ENCODE measurements around the gene CYBA.

The CYBA gene

GRCh38 chr16:88650749-88651275, at the start of gene CYBA:
Gene CYBA, minus strand, starts transcription at chr16:88651053. Its CDS starts 40 bp downstream, at chr16:88651013.
- peak; percentile 84 for DNase-seq

DNA sequence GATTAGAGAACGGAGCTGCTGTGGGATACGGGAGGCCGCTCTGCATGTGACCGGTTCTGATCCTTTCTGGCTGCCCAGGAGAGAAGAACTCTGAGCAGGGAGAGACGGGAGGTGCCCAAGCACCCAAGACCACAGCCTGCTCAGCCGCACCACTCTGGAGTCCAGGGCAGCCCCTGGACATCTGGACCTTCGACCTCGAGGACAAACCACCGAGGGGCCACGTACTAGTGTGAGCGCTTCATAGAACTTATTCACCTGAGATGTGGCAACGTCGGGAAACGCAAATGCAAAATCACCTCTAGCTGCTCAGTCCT, 49.4 kb upstream of the CYBA start:
- DNase-seq, result no peak

GRCh38 chr16:88699180-88699579, 48.3 kb upstream of the CYBA start:
- DNase-seq, result no peak

- no peak for DNase-seq
Measured at GRCh38 chr16:88698646-88699045, 47.8 kb upstream of the CYBA start.

GRCh38 chr16:88697831-88698615, 47.2 kb upstream of the CYBA start:
- no peak for DNase-seq

- DNase-seq, result no peak
Measured at GRCh38 chr16:88697116-88697830, 46.4 kb upstream of the CYBA start.

DNA sequence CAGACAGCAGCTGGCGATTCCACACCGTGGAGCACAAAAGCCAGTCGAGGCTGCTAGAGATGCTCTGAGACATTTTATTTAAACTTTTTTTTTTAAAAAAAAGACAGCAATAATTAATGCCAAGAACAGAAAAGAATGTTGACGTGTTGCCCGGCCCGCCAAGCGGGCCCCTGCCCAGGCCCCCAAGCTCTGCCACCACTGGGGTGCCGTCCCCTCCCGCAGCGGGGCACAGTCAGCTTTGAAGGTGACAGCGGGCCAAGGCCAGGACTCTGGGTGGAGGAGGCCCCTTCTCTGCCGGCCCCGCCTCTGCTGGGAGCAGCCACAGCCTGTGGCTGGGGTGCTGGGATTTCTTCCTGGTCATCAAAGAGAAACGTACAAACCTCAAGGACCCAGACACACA, 45.6 kb upstream of the CYBA start:
- DNase-seq, result no peak

GRCh38 chr16:88695753-88696152, 44.9 kb upstream of the CYBA start:
- DNase-seq, result no peak

GRCh38 chr16:88695218-88695617, 44.4 kb upstream of the CYBA start:
- DNase-seq, result no peak

GRCh38 chr16:88694221-88695087, 43.6 kb upstream of the CYBA start:
- DNase-seq, result no peak

GRCh38 chr16:88693420-88694177, 42.7 kb upstream of the CYBA start:
- DNase-seq, result no peak

GRCh38 chr16:88692861-88693260, 42.0 kb upstream of the CYBA start:
- no peak for DNase-seq

DNA sequence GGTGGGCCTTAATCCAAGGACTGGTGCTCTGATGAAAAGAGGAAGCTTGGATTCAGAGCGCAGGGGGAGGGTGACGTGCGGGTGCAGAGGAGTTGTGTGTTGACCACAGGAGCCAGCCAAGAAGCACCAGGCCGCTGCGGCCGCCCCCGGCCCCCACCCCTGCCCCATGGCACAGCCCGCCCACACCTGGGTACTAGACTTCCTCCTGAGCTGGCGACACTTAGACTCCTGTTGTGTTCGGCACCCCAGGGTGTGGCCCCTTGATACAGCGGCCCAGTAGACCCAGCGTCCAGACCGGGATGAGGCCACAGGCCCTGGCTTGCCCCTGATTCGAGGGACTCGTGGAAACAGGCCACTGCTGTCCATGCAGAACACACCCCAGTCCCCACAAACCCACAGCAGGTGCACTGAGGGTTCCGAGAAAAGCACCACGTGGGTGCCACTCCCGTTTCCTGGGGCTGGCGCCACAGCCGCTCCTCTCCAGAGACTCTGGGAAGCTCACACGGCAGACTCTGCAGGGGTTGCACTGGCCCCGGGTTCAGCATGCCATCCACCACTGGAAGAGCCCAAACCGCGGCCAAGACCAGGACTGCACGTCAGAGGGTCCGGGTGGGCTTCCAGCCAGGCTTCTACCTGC, 41.2 kb upstream of the CYBA start:
- no peak for DNase-seq

- DNase-seq, result no peak
Measured at GRCh38 chr16:88691129-88691813, 40.4 kb upstream of the CYBA start.

DNA sequence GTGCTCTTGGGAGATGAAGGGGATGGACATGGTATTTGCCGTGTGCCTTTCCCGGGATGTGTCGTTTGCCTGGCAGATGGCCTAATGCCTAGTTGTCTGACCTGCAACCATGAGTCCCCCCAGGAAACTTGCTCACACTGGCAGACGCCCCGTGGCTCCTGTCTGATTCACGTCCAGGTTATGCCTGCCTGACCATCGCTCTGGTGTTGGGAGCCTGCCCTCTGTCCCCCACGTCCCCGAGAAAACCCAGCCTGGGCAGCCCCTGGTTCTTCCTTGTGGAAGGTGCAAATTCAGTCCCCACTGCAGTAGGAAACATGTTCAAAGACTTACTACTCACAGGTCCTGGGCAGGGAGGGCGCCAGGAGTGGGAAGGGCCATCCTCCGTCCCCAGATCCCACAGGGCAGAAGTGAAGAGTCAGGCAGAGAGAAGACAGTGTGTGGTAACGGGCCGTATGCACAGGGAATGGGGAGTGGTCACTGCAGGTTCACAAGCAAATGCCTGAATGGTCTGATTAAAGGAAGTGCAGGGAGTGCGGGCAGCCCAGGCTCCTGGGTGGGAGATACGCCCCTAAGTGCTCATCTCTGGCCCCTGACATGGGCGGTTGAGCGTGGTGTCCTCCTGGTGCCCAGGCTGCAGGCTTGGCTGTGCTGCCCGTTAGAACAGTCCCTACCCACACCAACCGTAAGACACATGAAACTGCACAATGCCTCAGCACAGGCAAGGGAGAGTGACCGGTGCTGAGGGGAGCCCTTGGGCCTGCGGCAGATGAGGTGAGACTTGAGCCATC, 39.7 kb upstream of the CYBA start:
- no peak for DNase-seq

DNA sequence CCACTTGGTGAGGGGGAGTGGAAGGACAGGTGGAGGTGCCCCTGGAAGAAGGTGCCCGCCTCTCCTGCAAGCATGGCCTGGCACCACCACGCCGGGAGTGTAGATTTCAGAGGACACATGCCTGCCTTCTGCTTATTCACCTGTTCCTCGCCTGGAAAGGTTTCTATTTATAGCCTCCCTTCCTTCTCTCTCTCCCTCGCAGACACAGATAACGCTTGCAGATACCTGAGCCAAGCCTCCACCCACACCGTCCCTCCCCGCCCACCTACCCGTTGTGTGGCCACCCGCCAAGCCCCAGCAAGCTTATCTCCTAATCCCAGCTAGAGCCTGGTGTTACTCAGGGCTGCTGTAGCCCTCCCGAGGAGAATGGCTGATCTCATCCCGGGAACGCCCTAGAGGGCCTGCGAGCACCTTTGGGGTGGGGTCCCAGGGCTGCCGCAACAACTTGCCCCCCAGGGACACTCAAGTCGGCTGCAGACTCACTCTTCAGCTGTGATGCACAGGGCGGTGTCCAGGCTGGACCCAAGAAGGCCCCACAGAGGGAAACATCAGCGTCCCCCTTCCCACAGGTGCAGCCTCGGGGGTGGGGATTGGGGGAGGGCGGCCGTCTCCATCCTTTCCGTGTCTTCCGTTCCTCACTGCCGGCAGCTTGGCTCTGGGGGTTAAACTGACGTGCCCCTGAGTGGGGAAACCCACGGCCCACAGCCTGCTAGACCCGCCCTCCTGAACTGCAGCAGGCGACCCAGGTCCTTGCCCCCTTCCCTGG, 37.3 kb upstream of the CYBA start:
- no peak for DNase-seq

- DNase-seq, result no peak
Measured at GRCh38 chr16:88687676-88688012, 36.8 kb upstream of the CYBA start.

DNA sequence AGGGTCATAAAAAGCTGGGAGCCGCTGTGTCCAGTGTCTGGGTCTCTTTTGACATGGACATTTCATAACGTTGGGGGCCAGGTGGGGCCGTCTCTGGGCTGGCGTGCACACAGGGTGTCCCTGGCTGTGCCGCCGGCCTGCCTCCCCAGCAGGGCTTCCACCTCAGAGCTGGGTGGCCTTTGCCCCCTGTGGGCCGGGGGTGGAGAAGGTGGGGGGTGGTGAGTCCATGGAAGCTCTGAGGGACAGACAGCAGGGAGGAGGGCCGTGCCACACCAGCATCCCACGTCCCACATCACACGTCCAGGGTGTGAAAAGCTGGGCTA, 36.4 kb upstream of the CYBA start:
- DNase-seq, result no peak

GRCh38 chr16:88686439-88687253, 35.8 kb upstream of the CYBA start, which contains the start of gene SNAI3:
Gene SNAI3, minus strand, starts transcription at chr16:88686507. Its CDS starts 101 bp downstream, at chr16:88686406.
- DNase-seq, result peak; percentile 95

All from islet precursor cell (in vitro differentiated cells).